K562 (cell line): Measurements from ENCODE around the gene PNMA8A. TPM values are rescaled to one million over a fixed set of nuclear protein-coding genes. Genes with fewer than 3 reads are reported as not detected.
A peak's percentile ranks its signal among the peaks of the same experiment; 100 is the strongest.

ENCODE experiments used
- ATAC-seq: fragments of 200-7000 bp; cut with Tn5 transposase; 3 replicates; pipeline ENCODE4 v1.9.1; 2020; ENCODE audit warnings: moderate library complexity
- BruUV-seq: library from RNA; stranded (reverse); fragments of 400-500 nt; replicated peaks from 2 replicates; lab custom pipeline; 2021; lab: Mats Ljungman, UMichigan
- CTCF ChIA-PET: fragments of 300-600 bp; formaldehyde crosslinking; extraction: SDS; loops from one replicate; lab custom pipeline; 2021; ENCODE audit warnings: low intra/inter-chr PET ratio; lab: Yijun Ruan, JAX
- POLR2A ChIA-PET: fragments of 300-600, 350-650 bp; sonication (Branson Sonifier 250); formaldehyde crosslinking; extraction: SDS; loops from one replicate; lab custom pipeline; 2021; ENCODE audit warnings: antibody characterized with exemption, inconsistent platforms; lab: Yijun Ruan, JAX
- DNase-seq, 4 experiments: peaks; one replicate each; pipeline versions ENCODE4 v3.0.0 to v3.0.0-alpha.2; 2011 to 2018; ENCODE audit warnings: low spot score in 3 of 4, mixed read lengths in 3 of 4; ENCODE audit errors: extremely low read depth in 1 of 4
- FAIRE-seq: peaks from 2 replicates; lab custom pipeline; 2011; peaks lifted over from hg19 to GRCh38; lab: Jason Lieb, UNC
- H2AFZ ChIP-seq: 2 replicates; pipeline ENCODE4 v1.6.0; 2011; ENCODE audit warnings: low read depth, low read length, control low read depth, inconsistent platforms
- H3K27ac ChIP-seq: fragments of 200-600 bp; 3 replicates; pipeline ENCODE4 v1.8.0; 2011; ENCODE audit warnings: low read depth, mild to moderate bottlenecking, control low read depth, inconsistent platforms, low read length, moderate library complexity, mixed read lengths; ENCODE audit errors: extremely low read depth
- H3K27me3 ChIP-seq, 2 experiments: fragments of 300-600 bp in 1 of 2; 2 replicates in 1 of 2; 3 replicates in 1 of 2; pipeline versions ENCODE4 v1.6.0 to v1.8.0; 2011; ENCODE audit warnings: inconsistent platforms in 2 of 2, low read length in 2 of 2, mild to moderate bottlenecking in 1 of 2, mixed read lengths in 1 of 2, moderate library complexity in 1 of 2; ENCODE audit not compliant: control insufficient read depth in 2 of 2, insufficient read depth in 2 of 2
- H3K36me3 ChIP-seq: fragments of 300-600 bp; 3 replicates; pipeline ENCODE4 v1.8.0; 2011; ENCODE audit warnings: mild to moderate bottlenecking, low read length, inconsistent platforms; ENCODE audit not compliant: control insufficient read depth, insufficient read depth
- H3K4me1 ChIP-seq, 2 experiments: fragments of 200-600 bp in 1 of 2; replicated peaks in 1 of 2; 2 replicates in 1 of 2; 3 replicates in 1 of 2; pipeline versions ENCODE4 v1.5.1 to v1.8.0; 2011; ENCODE audit warnings: inconsistent platforms in 2 of 2, low read length in 2 of 2, mild to moderate bottlenecking in 1 of 2, mixed read lengths in 1 of 2, moderate library complexity in 1 of 2; ENCODE audit not compliant: control insufficient read depth in 2 of 2, insufficient read depth in 2 of 2
- H3K4me2 ChIP-seq: 2 replicates; pipeline ENCODE4 v1.6.1; 2011; ENCODE audit warnings: low read length, control low read depth, inconsistent platforms, mixed read lengths; ENCODE audit not compliant: insufficient read depth
- H3K4me3 ChIP-seq: fragments of 200-600 bp; sonication (generic), shearing (Covaris generic); 2 replicates; pipeline ENCODE4 v1.5.1; 2016; ENCODE audit warnings: control low read depth, inconsistent platforms
- H3K79me2 ChIP-seq: fragments of 200-600 bp; 3 replicates; pipeline ENCODE4 v1.8.0; 2011; ENCODE audit warnings: low read length, inconsistent platforms; ENCODE audit not compliant: control insufficient read depth, insufficient read depth
- H3K9ac ChIP-seq, 2 experiments: 2 replicates each; pipeline versions ENCODE4 v1.6.0 to v1.6.1; 2011; ENCODE audit warnings: low read depth in 2 of 2, low read length in 2 of 2, control low read depth in 1 of 2, inconsistent platforms in 1 of 2, mild to moderate bottlenecking in 1 of 2, mixed read lengths in 1 of 2; ENCODE audit not compliant: insufficient read depth in 1 of 2
- H3K9me1 ChIP-seq: one replicate; pipeline ENCODE4 v1.6.0; 2011; ENCODE audit warnings: inconsistent platforms, mild to moderate bottlenecking, low read length, moderate library complexity; ENCODE audit not compliant: control insufficient read depth, insufficient read depth
- H3K9me3 ChIP-seq: replicated peaks from 2 replicates; pipeline ENCODE4 v1.5.1; 2011; ENCODE audit warnings: low read depth, low read length, inconsistent platforms; ENCODE audit not compliant: control insufficient read depth, insufficient read depth
- H4K20me1 ChIP-seq: replicated peaks from 2 replicates; pipeline ENCODE4 v1.6.1; 2011; ENCODE audit warnings: low read length, inconsistent platforms, mixed read lengths; ENCODE audit not compliant: control insufficient read depth, insufficient read depth
- POLR3A ChIP-seq: IDR thresholded peaks from 2 replicates; pipeline ENCODE4 v1.6.1; 2011; ENCODE audit warnings: borderline replicate concordance, mild to moderate bottlenecking, moderate library complexity; ENCODE audit not compliant: insufficient read length, insufficient read depth; ENCODE audit errors: extremely low read depth
- RBM34 ChIP-seq: fragments of 200-400 bp; formaldehyde crosslinking; IDR thresholded peaks from 2 replicates; pipeline ENCODE4 v1.6.1; 2018; ENCODE audit warnings: low read length, borderline replicate concordance; ENCODE audit not compliant: insufficient read depth
- RFX1 ChIP-seq: fragments of 450-650 bp; IDR thresholded peaks from 2 replicates; pipeline ENCODE4 v1.6.1; 2016; ENCODE audit warnings: mild to moderate bottlenecking, moderate library complexity
- RNF2 ChIP-seq: sonication (generic); IDR thresholded peaks from 2 replicates; pipeline ENCODE4 v1.6.1; 2016
- SIN3B ChIP-seq: fragments of 450-650 bp; IDR thresholded peaks from 2 replicates; pipeline ENCODE4 v1.6.1; 2017; ENCODE audit warnings: low read depth, mild to moderate bottlenecking, moderate library complexity
- ZNF121 ChIP-seq: sonication (generic); formaldehyde crosslinking; conservative IDR thresholded peaks from 2 replicates; pipeline ENCODE4 v1.8.0; 2022; ENCODE audit warnings: missing genetic modification reagents
- WGBS: fragments of 100-300 bp; shearing (Covaris generic); methylation state at CpG from one replicate; pipeline ENCODE4 v1.1.6; 2016; ENCODE audit warnings: low coverage, mixed read lengths; ENCODE audit not compliant: insufficient coverage; ENCODE audit errors: missing lambda C conversion rate; 5-methylcytosine and 5-hydroxymethylcytosine counted together
- in situ Hi-C: fragments of 300-500 bp; cut with MboI; formaldehyde crosslinking; loops from 4 replicates; pipeline ENCODE4 v1.15.0; 2018; ENCODE audit warnings: inconsistent platforms, mixed read lengths
- intact Hi-C: fragments of 100-400 bp; cut with micrococcal nuclease; formaldehyde crosslinking; loops from 2 replicates; pipeline ENCODE4 v1.14.2; 2022
- polyA plus RNA-seq, 8 experiments: library from polyadenylated mRNA; depleted of rRNA in 4 of 8; stranded (reverse) in 5 of 8; unstranded in 3 of 8; fragments of >200 nt; fragmentation: Nextera tagmentation in 2 of 8; fragmentation: Illumina TruSeq in 1 of 8; extraction: Ambion mirVana in 2 of 8; extraction: Trizol in 1 of 8; gene quantifications; 2 replicates each; pipeline versions ENCODE4 v1.2.1 to v1.2.3, GENCODE V29; 2011 to 2014; ENCODE audit warnings: inconsistent platforms in 1 of 8, missing spikeins in 1 of 8
- total RNA-seq, 7 experiments: library from RNA; depleted of rRNA in 6 of 7; stranded (reverse); fragments of >200 nt in 6 of 7; fragmentation: Illumina TruSeq in 2 of 7; extraction: Trizol in 2 of 7; gene quantifications; 2 replicates each; pipeline versions ENCODE4 v1.2.1 to v1.2.3, GENCODE V29; 2011 to 2021; ENCODE audit warnings: low replicate concordance in 1 of 7
- TF ChIP-seq, protein P1 (sequence below): fragments of 250-450 bp; sonication (Bioruptor Pico); IDR thresholded peaks from 2 replicates; pipeline ENCODE4 v1.6.1; 2021; ENCODE audit warnings: mild to moderate bottlenecking

Gene PNMA8A
- total and polyA plus RNA-seq, 9 of the 15 experiments (the other 6 are each of a cell fraction or from before 2014, with no cell fraction given): 6.6 to 23.8 (median 14.9) TPM

GRCh38 chr19:46460055-46460454 lies 11.3 kb downstream of the PNMA8A start:
- in situ Hi-C loops: no loop called here
- Histone ChIP-seq H3K79me2 (no peaks in the 10 kb centered on the region), H3K36me3 (no peaks in the 10 kb centered on the region), H2AFZ (no peak overlapping the region), H4K20me1 (no peaks in the 10 kb centered on the region), H3K9me1 (no peaks in the 10 kb centered on the region), H3K4me1 (no peaks in the 10 kb centered on the region; a peak in 1 of 5 replicates), H3K4me2 (no peak overlapping the region), H3K27me3 (peaks cover 0 to 9% of the 10 kb centered on the region in 2 experiments; a peak in 1 of 5 replicates), H3K27ac (no peak overlapping the region), H3K4me3 (no peak overlapping the region), H3K9me3 (no peaks in the 10 kb centered on the region), H3K9ac (no peak overlapping the region)
- POLR2A ChIA-PET: interaction anchor here (1.1 kb wide), 1 partner anchor 11 kb away, joined by 3 read pairs; the partner anchor contains the start of gene PNMA8A
- DNase-seq: no peak
- WGBS: 29% methylated on average over 2 of the region's 2 CpGs
- TF ChIP-seq RFX1 (peak; percentile 85), RNF2 (no peak)
- no TSS peak for BruUV-seq
- intact Hi-C loops: no loop called here
- no peak for ATAC-seq
- CTCF ChIA-PET: no interaction called here
- FAIRE-seq: no peak

GRCh38 chr19:46456930-46457329 lies 14.4 kb downstream of the PNMA8A start:
- Histone ChIP-seq H3K4me1 (no peaks in the 10 kb centered on the region; a peak in 1 of 5 replicates), H3K9ac (no peak overlapping the region), H3K9me1 (no peaks in the 10 kb centered on the region), H3K27me3 (peaks cover 4 to 13% of the 10 kb centered on the region in 2 experiments; a peak in 2 of 5 replicates)
- no peak for DNase-seq
- TF ChIP-seq POLR3A: no peak
- no peak for TF ChIP-seq SIN3B
- TF ChIP-seq ZNF121 (CRISPR knock-in tag): peak; percentile 81
- TF ChIP-seq RBM34: no peak
- TF ChIP-seq, protein P1, sequence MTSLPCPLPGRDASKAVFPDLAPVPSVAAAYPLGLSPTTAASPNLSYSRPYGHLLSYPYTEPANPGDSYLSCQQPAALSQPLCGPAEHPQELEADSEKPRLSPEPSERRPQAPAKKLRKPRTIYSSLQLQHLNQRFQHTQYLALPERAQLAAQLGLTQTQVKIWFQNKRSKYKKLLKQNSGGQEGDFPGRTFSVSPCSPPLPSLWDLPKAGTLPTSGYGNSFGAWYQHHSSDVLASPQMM: no peak
- TF ChIP-seq, all 486 proteins: peak for 1
- no TSS peak for BruUV-seq
- Histone ChIP-seq H3K4me2 (no peak overlapping the region), H3K27ac (no peak overlapping the region), H3K36me3 (no peaks in the 10 kb centered on the region), H4K20me1 (no peaks in the 10 kb centered on the region), H2AFZ (no peak overlapping the region), H3K4me3 (no peak overlapping the region), H3K9me3 (no peaks in the 10 kb centered on the region), H3K79me2 (no peaks in the 10 kb centered on the region)
- in situ Hi-C loops (no loop called here), intact Hi-C loops (no loop called here)
- no peak for ATAC-seq
- ChIA-PET POLR2A (interaction anchor here (1.1 to 1.3 kb wide), 2 partner anchors 11 to 32 kb away, joined by 3 to 4 read pairs; no protein-coding TSS in a partner anchor), CTCF (interaction anchor here (0.6 kb wide), 1 partner anchor 11 kb away, joined by 3 read pairs; no protein-coding TSS in a partner anchor)
- 32% methylated on average over 5 of the region's 5 CpGs for WGBS
- no peak for FAIRE-seq
